ENCODE measurements around the gene CALR.
A peak's percentile ranks its signal among the peaks of the same experiment; 100 is the strongest.

Gene CALR

DNA sequence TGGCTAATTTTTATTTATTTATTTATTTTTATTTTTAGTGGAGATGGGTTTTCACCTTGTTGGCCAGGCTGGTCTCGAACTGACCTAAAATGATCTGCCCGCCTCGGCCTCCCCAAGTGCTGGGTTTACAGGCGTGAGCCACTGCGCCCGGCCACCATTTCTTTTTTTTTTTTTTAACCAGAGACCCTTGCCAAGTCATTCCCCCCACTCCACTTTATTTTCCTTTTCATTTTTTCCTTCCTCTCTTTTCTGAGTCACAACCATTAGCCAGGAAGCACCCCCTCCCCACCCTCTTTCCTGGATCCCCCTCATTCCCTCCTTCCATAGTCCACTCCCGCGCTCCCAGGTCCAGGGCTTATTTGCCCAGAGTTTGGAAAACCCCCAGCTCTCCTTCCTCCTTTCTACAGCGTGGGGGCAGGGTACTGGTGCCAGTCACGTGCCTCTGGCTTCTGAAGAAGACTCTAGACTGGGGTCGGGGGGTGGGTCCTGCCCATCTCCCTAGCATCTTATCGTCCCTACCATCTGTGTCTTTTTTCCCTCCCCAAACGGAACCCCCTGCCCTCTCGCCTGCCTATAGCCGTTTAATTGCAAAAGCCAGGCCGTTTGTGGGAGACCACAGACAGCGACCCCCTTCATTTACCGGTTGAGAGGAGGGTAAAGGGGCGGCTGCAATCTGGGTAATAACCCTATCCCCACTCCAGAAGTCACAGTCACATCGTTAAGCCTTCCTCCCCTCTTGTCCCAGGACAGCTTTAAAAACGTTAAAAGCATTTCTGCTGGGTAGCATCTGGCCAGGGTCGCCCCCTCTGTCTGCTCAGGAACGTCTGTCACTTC lies 1.1 kb upstream of the CALR start:
- peaks cover 31% of the 10 kb centered on the region for H3K79me2 ChIP-seq (ENCODE audit: insufficient read depth, low read length)
- H3K4me2 ChIP-seq (ENCODE audit: low read length) = peak overlapping the region; percentile 85
- TF ChIP-seq, protein P1, sequence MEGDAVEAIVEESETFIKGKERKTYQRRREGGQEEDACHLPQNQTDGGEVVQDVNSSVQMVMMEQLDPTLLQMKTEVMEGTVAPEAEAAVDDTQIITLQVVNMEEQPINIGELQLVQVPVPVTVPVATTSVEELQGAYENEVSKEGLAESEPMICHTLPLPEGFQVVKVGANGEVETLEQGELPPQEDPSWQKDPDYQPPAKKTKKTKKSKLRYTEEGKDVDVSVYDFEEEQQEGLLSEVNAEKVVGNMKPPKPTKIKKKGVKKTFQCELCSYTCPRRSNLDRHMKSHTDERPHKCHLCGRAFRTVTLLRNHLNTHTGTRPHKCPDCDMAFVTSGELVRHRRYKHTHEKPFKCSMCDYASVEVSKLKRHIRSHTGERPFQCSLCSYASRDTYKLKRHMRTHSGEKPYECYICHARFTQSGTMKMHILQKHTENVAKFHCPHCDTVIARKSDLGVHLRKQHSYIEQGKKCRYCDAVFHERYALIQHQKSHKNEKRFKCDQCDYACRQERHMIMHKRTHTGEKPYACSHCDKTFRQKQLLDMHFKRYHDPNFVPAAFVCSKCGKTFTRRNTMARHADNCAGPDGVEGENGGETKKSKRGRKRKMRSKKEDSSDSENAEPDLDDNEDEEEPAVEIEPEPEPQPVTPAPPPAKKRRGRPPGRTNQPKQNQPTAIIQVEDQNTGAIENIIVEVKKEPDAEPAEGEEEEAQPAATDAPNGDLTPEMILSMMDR (IDR thresholded peaks at IDR 0.05; ENCODE audit: low read length) = no peak
- no peak for TF ChIP-seq EZH2 (IDR thresholded peaks at IDR 0.05; ENCODE audit: borderline replicate concordance, low read length)
- H3K27ac ChIP-seq (ENCODE audit: low read depth, low read length, poor library complexity, severe bottlenecking) = peak overlapping the region; percentile 95
- H3K36me3 ChIP-seq (ENCODE audit: insufficient read depth, low read length) = peaks cover 38% of the 10 kb centered on the region
- no peaks in the 10 kb centered on the region for H3K9me3 ChIP-seq (ENCODE audit: low read length)
- H3K4me3 ChIP-seq (ENCODE audit: low read depth, low read length, poor library complexity, severe bottlenecking) = peak overlapping the region; percentile 99
- no peaks in the 10 kb centered on the region for H3K9me2 ChIP-seq (ENCODE audit: low read depth, low read length)
- H2AFZ ChIP-seq (ENCODE audit: low read length) = no peak overlapping the region
- H3K27me3 ChIP-seq (ENCODE audit: insufficient read depth, low read length) = no peaks in the 10 kb centered on the region
- peaks cover 63% of the 10 kb centered on the region for H3K4me1 ChIP-seq (ENCODE audit: insufficient read depth, low read length, severe bottlenecking)
- peak overlapping the region; percentile 78 for H3K9ac ChIP-seq (ENCODE audit: low read length)
- peaks cover 40% of the 10 kb centered on the region for H3F3A ChIP-seq (ENCODE audit: insufficient read depth, low read length)
- H4K20me1 ChIP-seq (ENCODE audit: insufficient read depth, low read length) = 0 out of 2 replicates have a peak, but pooled peaks cover 3% of the 10 kb centered on the region

DNA sequence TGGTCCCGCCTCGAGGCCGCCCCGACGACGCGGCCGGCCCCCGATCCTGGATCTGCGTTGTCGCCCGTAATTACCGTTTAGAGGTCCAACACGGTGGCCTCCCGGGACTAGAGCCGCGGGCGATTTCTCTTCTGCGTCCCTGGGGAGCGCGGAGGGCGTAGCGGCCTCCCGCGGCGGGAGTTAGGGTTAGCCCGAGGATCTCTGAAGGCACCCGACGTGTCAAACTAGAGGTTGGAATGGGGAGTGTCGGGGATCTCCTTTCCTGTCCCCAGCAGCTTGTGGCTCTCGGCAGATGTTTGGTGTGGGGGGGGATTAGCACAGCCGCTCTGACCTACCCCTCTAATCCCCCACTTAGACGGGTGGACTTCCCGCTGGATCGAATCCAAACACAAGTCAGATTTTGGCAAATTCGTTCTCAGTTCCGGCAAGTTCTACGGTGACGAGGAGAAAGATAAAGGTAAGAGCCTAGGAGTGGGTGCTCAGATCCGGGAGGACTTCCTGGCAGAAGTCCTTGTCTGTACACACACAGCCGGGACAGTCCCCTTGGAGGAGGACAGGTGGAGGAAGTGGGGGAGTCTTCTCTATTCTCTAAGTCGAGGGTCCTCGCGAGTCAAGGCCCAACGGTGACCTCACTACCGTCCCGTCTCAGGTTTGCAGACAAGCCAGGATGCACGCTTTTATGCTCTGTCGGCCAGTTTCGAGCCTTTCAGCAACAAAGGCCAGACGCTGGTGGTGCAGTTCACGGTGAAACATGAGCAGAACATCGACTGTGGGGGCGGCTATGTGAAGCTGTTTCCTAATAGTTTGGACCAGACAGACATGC lies 581 bp downstream of the CALR start:
- H3K4me3 ChIP-seq (ENCODE audit: low read depth, low read length, poor library complexity, severe bottlenecking) = peak overlapping the region; percentile 99
- no peak overlapping the region for H2AFZ ChIP-seq (ENCODE audit: low read length)
- peaks cover 20% of the 10 kb centered on the region for H3K79me2 ChIP-seq (ENCODE audit: insufficient read depth, low read length)
- no peaks in the 10 kb centered on the region for H3K9me3 ChIP-seq (ENCODE audit: low read length)
- 0 out of 2 replicates have a peak, but pooled peaks cover 3% of the 10 kb centered on the region for H4K20me1 ChIP-seq (ENCODE audit: insufficient read depth, low read length)
- H3K27ac ChIP-seq (ENCODE audit: low read depth, low read length, poor library complexity, severe bottlenecking) = peak overlapping the region; percentile 87
- H3K9me2 ChIP-seq (ENCODE audit: low read depth, low read length) = no peaks in the 10 kb centered on the region
- H3K36me3 ChIP-seq (ENCODE audit: insufficient read depth, low read length) = peaks cover 55% of the 10 kb centered on the region
- peak overlapping the region; percentile 97 for H3K9ac ChIP-seq (ENCODE audit: low read length)
- H3K4me2 ChIP-seq (ENCODE audit: low read length) = peak overlapping the region; percentile 94
- peaks cover 40% of the 10 kb centered on the region for H3F3A ChIP-seq (ENCODE audit: insufficient read depth, low read length)
- H3K4me1 ChIP-seq (ENCODE audit: insufficient read depth, low read length, severe bottlenecking) = peaks cover 66% of the 10 kb centered on the region
- no peak for TF ChIP-seq EZH2 (IDR thresholded peaks at IDR 0.05; ENCODE audit: borderline replicate concordance, low read length)
- TF ChIP-seq, protein P1 (IDR thresholded peaks at IDR 0.05; ENCODE audit: low read length) = no peak
- no peaks in the 10 kb centered on the region for H3K27me3 ChIP-seq (ENCODE audit: insufficient read depth, low read length)

DNA sequence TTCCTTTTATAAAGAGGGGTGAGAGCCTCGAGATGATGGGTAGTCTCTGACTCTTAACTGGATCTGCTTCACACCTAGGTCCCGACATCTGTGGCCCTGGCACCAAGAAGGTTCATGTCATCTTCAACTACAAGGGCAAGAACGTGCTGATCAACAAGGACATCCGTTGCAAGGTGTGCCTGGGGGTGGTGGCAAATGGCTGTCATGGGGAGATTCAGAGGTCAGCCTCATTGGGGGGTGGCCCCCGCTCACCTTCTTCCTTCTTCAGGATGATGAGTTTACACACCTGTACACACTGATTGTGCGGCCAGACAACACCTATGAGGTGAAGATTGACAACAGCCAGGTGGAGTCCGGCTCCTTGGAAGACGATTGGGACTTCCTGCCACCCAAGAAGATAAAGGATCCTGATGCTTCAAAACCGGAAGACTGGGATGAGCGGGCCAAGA lies 1.6 kb downstream of the CALR start:
- peaks cover 71% of the 10 kb centered on the region for H3K4me1 ChIP-seq (ENCODE audit: insufficient read depth, low read length, severe bottlenecking)
- H3K36me3 ChIP-seq (ENCODE audit: insufficient read depth, low read length) = peaks cover 65% of the 10 kb centered on the region
- H3K79me2 ChIP-seq (ENCODE audit: insufficient read depth, low read length) = peaks cover 20% of the 10 kb centered on the region
- H3K27ac ChIP-seq (ENCODE audit: low read depth, low read length, poor library complexity, severe bottlenecking) = peak overlapping the region; percentile 87
- TF ChIP-seq, protein P1 (IDR thresholded peaks at IDR 0.05; ENCODE audit: low read length) = no peak
- no peak for TF ChIP-seq EZH2 (IDR thresholded peaks at IDR 0.05; ENCODE audit: borderline replicate concordance, low read length)
- H3K27me3 ChIP-seq (ENCODE audit: insufficient read depth, low read length) = no peaks in the 10 kb centered on the region
- H3F3A ChIP-seq (ENCODE audit: insufficient read depth, low read length) = peaks cover 49% of the 10 kb centered on the region
- peak overlapping the region; percentile 99 for H3K4me3 ChIP-seq (ENCODE audit: low read depth, low read length, poor library complexity, severe bottlenecking)
- H4K20me1 ChIP-seq (ENCODE audit: insufficient read depth, low read length) = 0 out of 2 replicates have a peak, but pooled peaks cover 3% of the 10 kb centered on the region
- H3K9me3 ChIP-seq (ENCODE audit: low read length) = no peaks in the 10 kb centered on the region
- no peak overlapping the region for H2AFZ ChIP-seq (ENCODE audit: low read length)
- H3K4me2 ChIP-seq (ENCODE audit: low read length) = peak overlapping the region; percentile 94
- H3K9me2 ChIP-seq (ENCODE audit: low read depth, low read length) = no peaks in the 10 kb centered on the region
- peak overlapping the region; percentile 97 for H3K9ac ChIP-seq (ENCODE audit: low read length)
